ENCODE data around the gene CUL4A.
"Not testable (repeated sequence)": the region's sequence is repeated elsewhere in the genome, so short reads cannot be mapped to it uniquely, and the experiment has no call there.

The CUL4A gene

DNA sequence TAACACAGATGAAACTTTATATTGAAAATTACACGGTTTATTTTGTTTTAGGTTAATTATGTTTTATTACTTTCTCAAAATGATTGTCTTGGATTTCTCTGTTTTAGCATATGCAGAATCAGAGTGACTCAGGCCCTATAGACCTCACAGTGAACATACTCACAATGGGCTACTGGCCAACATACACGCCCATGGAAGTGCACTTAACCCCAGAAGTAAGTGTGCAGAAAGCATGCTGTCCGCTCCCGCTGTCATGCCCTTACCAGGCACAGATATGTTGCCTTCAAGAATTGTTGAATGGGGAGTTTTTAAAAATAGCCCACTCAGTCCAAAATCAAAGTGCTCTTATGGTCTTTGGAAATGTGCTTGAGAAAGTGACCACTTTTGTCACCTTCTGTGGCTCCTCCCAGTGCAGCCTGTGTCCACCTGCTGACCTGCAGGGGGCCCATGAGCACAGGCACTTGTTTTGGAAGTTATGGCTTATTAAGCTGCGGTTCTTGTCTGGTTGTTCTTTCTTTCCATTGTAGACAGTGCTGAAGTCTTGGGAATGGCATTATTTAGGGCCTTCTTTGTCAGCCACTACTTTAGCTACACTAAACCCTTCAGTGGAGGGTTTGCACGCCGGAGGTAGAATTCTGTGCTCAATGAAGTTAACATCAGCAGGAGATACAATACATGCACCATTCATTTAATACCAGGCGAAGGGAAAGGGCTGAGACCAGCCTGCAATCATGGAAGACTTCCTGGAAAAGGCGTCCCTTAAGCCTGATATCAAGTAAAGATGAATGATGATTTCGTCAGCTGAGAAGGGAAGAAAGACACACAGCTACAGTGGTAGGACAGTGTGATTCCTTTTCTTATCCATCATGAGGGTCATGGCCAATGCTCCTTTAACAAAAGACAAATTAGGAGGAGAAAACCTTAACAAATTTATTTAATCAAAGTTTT lies 36.7 kb downstream of the CUL4A start:
- DNase-seq (ENCODE audit: low read depth): no peak
- H3K4me1 ChIP-seq (ENCODE audit: control insufficient read depth, insufficient read depth, low read length): no peaks in the 10 kb centered on the region
- no peak overlapping the region for H3K9ac ChIP-seq (ENCODE audit: low read length)
- H3K36me3 ChIP-seq (ENCODE audit: control insufficient read depth, insufficient read depth, low read length, severe bottlenecking): peaks cover 97% of the 10 kb centered on the region
- no peaks in the 10 kb centered on the region for H3K27me3 ChIP-seq (replicated peaks; ENCODE audit: control insufficient read depth, insufficient read depth, low read length)
- H3K9me3 ChIP-seq (ENCODE audit: control insufficient read depth, low read length): no peaks in the 10 kb centered on the region
- H3K4me3 ChIP-seq (ENCODE audit: low read length): no peak overlapping the region

DNA sequence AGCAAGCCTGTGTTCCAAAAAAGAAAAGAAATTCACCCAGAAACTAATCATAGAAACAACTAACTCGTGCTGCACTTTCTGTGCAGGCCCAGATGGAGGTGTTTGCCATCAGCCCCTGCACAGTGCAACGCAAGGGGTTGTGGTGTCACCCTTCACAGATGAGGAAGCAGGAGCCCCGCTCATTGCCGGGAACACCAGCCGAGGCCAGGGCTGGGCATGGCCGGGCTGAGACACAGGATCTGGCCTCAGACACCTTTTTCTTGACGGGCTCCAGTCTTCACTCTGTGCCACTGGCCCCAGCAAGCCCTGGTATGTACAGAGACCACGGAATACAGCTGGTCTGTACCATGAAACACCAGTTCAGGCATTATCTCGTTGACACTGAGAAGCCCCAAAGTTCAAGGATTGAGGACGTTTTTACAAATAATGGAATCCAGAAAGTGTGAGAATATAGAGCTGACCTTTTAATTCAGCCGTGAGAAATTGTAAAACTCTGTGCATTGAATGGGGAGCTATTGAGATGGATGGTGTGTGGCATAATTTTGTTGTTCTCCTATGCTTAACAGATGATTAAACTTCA lies 43.2 kb downstream of the CUL4A start:
- DNase-seq (ENCODE audit: low read depth): no peak
- H3K27me3 ChIP-seq (replicated peaks; ENCODE audit: control insufficient read depth, insufficient read depth, low read length): no peaks in the 10 kb centered on the region

DNA sequence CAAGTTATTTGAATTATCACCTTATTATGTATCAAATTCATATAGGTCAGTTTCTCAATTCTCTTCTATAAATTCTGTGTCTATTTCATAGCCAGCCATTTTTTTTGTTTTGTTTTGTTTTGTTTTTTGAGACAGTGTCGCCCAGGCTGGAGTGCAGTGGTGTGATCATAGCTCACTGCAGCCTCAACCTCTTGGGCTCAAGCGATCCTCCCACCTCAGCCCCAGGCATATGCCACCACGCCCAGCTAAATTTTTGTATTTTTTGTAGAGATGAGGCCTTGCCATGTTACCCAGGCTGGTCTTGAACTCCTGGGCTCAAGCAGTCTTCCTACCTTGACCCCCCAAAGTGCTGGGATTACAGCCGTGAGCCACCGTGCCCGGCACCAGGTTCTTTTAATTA lies 48.5 kb downstream of the CUL4A start:
- peaks cover 93% of the 10 kb centered on the region for H3K36me3 ChIP-seq (ENCODE audit: control insufficient read depth, insufficient read depth, low read length, severe bottlenecking)
- H3K4me1 ChIP-seq (ENCODE audit: control insufficient read depth, insufficient read depth, low read length); H3K9me3 ChIP-seq (ENCODE audit: control insufficient read depth, low read length): not testable (repeated sequence)

More for the DNA sequence above, 43.2 kb downstream of the CUL4A start:
- Histone ChIP-seq H3K4me1 (ENCODE audit: control insufficient read depth, insufficient read depth, low read length) (no peaks in the 10 kb centered on the region), H3K9me3 (ENCODE audit: control insufficient read depth, low read length) (no peaks in the 10 kb centered on the region), H3K36me3 (ENCODE audit: control insufficient read depth, insufficient read depth, low read length, severe bottlenecking) (peaks cover 100% of the 10 kb centered on the region), H3K4me3 (ENCODE audit: low read length) (no peak overlapping the region), H3K9ac (ENCODE audit: low read length) (no peak overlapping the region)

DNA sequence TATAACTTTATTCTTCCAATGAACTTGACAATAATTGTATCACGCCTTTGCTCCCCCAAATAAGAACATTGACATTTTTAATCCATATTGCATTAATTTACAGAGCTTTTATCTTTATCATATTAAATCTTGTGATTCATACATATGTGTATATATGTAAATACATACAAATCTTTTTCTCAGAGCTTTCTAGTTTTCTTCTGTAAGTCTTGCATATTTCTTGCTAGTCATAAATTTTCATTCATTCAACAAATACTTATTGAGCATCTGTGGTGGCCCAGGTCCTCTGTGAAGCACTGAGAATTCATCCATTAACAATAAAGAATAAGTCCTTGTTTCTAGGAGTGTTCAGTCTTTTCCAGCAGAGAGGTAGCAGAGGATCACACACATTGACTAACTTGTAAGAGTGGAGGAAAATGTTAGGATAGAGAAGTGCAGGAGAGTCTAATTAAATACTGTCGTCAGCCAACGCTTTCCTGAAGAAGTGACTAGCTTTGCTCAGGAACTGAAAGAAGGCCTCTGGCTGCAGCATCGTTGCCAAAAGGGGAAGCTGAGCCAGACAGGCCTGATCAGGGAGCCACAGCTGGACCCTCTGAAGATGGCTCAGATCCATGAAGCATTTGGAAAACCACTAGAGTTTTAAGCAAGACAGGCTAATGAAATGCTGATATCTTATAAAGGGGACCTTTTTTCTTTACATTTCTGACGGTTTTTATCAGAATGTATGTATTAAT lies 49.1 kb downstream of the CUL4A start:
- DNase-seq (ENCODE audit: low read depth): no peak
- no peak overlapping the region for H3K9ac ChIP-seq (ENCODE audit: low read length)
- no peaks in the 10 kb centered on the region for H3K4me1 ChIP-seq (ENCODE audit: control insufficient read depth, insufficient read depth, low read length)
- H3K36me3 ChIP-seq (ENCODE audit: control insufficient read depth, insufficient read depth, low read length, severe bottlenecking): peaks cover 93% of the 10 kb centered on the region
- no peak overlapping the region for H3K4me3 ChIP-seq (ENCODE audit: low read length)
- H3K9me3 ChIP-seq (ENCODE audit: control insufficient read depth, low read length): no peaks in the 10 kb centered on the region
- H3K27me3 ChIP-seq (replicated peaks; ENCODE audit: control insufficient read depth, insufficient read depth, low read length): no peaks in the 10 kb centered on the region

More for the DNA sequence above, 48.5 kb downstream of the CUL4A start:
- not testable (repeated sequence) for H3K9ac ChIP-seq (ENCODE audit: low read length); H3K27me3 ChIP-seq (replicated peaks; ENCODE audit: control insufficient read depth, insufficient read depth, low read length); H3K4me3 ChIP-seq (ENCODE audit: low read length); DNase-seq (ENCODE audit: low read depth)

DNA sequence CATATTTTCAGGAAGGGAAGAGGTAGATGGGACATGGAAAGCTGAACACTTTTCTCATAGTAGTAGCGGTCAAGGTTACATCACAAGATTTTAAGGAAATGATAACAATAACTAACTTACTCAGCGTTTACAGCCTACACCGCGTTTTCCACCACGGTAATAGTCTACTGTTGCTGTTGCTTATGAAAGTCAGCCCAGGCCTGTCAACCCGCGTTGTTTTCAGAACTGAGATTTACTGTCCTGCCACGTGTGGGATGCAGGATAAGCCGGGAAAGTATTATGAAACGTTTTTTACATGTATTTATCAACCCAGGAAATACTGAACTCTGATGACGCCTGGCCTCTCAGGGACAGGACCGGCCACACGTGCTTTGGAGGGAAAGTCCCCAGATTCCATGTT lies 51.6 kb downstream of the CUL4A start:
- DNase-seq (ENCODE audit: low read depth): no peak
- Histone ChIP-seq H3K27me3 (replicated peaks; ENCODE audit: control insufficient read depth, insufficient read depth, low read length) (no peaks in the 10 kb centered on the region), H3K36me3 (ENCODE audit: control insufficient read depth, insufficient read depth, low read length, severe bottlenecking) (peaks cover 80% of the 10 kb centered on the region), H3K9ac (ENCODE audit: low read length) (no peak overlapping the region), H3K4me1 (ENCODE audit: control insufficient read depth, insufficient read depth, low read length) (no peaks in the 10 kb centered on the region), H3K9me3 (ENCODE audit: control insufficient read depth, low read length) (no peaks in the 10 kb centered on the region), H3K4me3 (ENCODE audit: low read length) (no peak overlapping the region)

DNA sequence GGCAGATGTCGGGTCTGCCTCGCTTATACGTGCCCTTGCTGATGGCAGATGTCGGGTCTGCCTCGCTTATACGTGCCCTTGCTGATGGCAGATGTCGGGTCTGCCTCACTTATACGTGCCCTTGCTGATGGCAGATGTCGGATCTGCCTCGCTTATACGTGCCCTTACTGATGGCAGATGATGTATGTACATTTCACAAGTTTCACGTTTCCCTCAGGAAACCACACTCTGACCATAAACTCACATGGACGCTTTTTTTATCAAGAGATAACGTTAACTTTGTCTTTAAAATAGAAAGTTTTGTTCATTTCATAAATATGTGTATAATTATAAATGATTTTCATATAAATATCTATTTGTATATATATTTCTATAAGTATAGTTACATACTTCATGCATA lies 53.6 kb downstream of the CUL4A start:
- not testable (repeated sequence) for H3K4me3 ChIP-seq (ENCODE audit: low read length); H3K9ac ChIP-seq (ENCODE audit: low read length); H3K9me3 ChIP-seq (ENCODE audit: control insufficient read depth, low read length); DNase-seq (ENCODE audit: low read depth); H3K27me3 ChIP-seq (replicated peaks; ENCODE audit: control insufficient read depth, insufficient read depth, low read length); H3K4me1 ChIP-seq (ENCODE audit: control insufficient read depth, insufficient read depth, low read length)
- H3K36me3 ChIP-seq (ENCODE audit: control insufficient read depth, insufficient read depth, low read length, severe bottlenecking): peaks cover 70% of the 10 kb centered on the region

DNA sequence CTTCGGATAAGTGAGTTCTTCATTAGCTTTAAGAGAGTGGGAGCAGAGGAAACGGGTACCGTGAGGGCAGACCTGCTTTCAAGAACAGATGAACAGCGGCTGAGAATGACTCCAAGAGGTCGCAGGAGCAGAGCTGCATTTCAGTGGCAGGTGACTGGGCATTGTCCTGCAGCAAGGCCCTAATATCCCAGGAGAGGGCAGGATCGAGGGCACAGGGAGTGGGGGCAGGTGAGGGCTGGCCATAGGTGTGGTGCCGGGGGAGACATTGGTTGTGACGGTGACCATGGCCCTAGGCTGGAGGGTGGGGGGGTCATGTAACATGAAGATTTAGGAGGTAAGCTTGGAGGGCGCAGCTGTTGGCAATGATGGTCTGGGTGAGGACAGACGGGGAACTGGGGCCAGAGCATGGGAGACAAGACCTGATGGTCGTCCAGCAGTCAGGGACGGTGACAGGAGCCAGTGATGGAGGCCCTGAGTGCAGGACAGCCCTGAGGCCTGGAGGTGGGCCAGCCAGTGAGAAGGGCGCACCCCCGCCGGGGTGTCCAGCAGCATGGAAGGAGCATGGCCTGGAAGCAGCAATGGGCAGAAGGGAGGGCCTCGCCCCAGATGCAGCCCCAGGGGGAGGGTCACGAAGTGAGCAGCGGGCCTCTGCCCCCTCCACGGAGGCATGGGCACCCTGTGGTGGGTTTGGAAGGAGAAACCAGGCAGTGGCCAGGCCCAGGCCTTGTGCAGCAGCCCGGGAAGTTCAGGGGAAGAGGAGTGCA lies 58.4 kb downstream of the CUL4A start:
- Histone ChIP-seq H3K4me1 (ENCODE audit: control insufficient read depth, insufficient read depth, low read length) (peaks cover 7% of the 10 kb centered on the region), H3K9me3 (ENCODE audit: control insufficient read depth, low read length) (no peaks in the 10 kb centered on the region), H3K4me3 (ENCODE audit: low read length) (no peak overlapping the region), H3K9ac (ENCODE audit: low read length) (no peak overlapping the region), H3K27me3 (replicated peaks; ENCODE audit: control insufficient read depth, insufficient read depth, low read length) (no peaks in the 10 kb centered on the region), H3K36me3 (ENCODE audit: control insufficient read depth, insufficient read depth, low read length, severe bottlenecking) (peaks cover 33% of the 10 kb centered on the region)
- no peak for DNase-seq (ENCODE audit: low read depth)

DNA sequence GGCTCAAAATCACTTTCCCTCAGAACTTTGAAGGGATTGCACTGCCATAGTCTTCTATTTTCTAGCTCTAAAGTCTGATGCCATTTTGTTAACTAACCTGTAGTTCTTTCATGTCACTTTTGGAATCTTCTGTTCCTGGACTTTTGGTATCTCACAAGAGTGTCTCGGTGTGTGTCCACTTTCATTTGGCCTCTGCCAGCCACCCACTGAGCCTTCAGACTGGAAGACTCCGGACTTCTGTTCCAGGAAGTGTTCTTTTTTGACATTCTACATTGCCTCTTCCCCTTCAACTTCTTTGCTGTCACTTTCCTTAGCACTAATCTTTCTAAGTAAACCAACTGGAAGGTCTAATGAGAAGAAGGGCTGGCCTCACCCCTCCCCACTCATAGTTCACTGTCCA lies 62.6 kb downstream of the CUL4A start:
- H3K9me3 ChIP-seq (ENCODE audit: control insufficient read depth, low read length): no peaks in the 10 kb centered on the region
- no peaks in the 10 kb centered on the region for H3K27me3 ChIP-seq (replicated peaks; ENCODE audit: control insufficient read depth, insufficient read depth, low read length)
- DNase-seq (ENCODE audit: low read depth): no peak

DNA sequence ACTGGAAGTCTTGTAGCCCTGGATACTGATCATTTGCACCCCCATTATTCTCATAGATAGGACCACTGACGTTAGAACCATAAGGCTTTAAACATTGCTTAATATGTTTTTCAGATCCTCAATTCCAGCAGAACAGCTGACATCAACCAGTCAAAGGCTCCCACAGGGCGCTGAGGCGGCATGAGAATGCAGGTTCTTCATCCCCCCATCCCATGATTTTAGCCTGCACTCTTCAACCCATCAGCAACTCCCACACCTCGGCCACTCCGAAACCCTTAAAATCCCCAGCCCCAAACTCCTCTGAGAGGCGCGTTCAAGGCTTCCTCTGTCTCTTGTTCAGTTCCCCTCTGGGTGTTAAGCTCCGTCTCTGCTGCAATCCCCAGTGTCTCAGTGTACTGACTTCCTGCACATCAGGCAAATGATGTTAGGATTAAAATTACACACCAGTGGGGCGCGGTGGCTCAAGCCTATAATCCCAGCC lies 63.3 kb downstream of the CUL4A start:
- Histone ChIP-seq H3K4me1 (ENCODE audit: control insufficient read depth, insufficient read depth, low read length) (peaks cover 26% of the 10 kb centered on the region), H3K9me3 (ENCODE audit: control insufficient read depth, low read length) (no peaks in the 10 kb centered on the region), H3K9ac (ENCODE audit: low read length) (no peak overlapping the region), H3K36me3 (ENCODE audit: control insufficient read depth, insufficient read depth, low read length, severe bottlenecking) (peaks cover 5% of the 10 kb centered on the region), H3K4me3 (ENCODE audit: low read length) (no peak overlapping the region), H3K27me3 (replicated peaks; ENCODE audit: control insufficient read depth, insufficient read depth, low read length) (no peaks in the 10 kb centered on the region)
- DNase-seq (ENCODE audit: low read depth): no peak

More for the DNA sequence above, 62.6 kb downstream of the CUL4A start:
- peaks cover 26% of the 10 kb centered on the region for H3K4me1 ChIP-seq (ENCODE audit: control insufficient read depth, insufficient read depth, low read length)
- H3K36me3 ChIP-seq (ENCODE audit: control insufficient read depth, insufficient read depth, low read length, severe bottlenecking): peaks cover 5% of the 10 kb centered on the region
- H3K4me3 ChIP-seq (ENCODE audit: low read length): no peak overlapping the region
- no peak overlapping the region for H3K9ac ChIP-seq (ENCODE audit: low read length)

DNA sequence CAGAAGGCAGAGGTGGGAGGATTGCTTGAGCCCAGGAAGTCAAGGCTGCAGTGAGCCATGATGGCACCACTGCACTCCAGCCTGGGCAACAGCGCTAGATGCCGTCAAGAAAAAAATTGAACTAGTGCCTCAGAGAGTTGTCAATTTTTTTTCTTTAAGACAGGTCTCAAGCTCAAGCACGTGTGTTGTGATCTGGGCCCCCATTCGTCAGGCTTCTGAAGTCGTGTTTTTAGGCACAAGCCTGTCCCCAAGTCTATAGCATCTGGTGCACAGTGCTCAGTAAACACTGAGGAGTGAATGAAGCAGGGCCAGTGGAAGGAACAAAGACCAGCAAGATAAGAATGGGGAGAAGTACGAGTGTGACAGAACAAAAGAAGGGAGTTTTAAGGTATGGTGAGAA lies 63.9 kb downstream of the CUL4A start:
- H3K9ac ChIP-seq (ENCODE audit: low read length): no peak overlapping the region
- H3K27me3 ChIP-seq (replicated peaks; ENCODE audit: control insufficient read depth, insufficient read depth, low read length): no peaks in the 10 kb centered on the region
- peaks cover 26% of the 10 kb centered on the region for H3K4me1 ChIP-seq (ENCODE audit: control insufficient read depth, insufficient read depth, low read length)
- no peaks in the 10 kb centered on the region for H3K9me3 ChIP-seq (ENCODE audit: control insufficient read depth, low read length)
- peaks cover 5% of the 10 kb centered on the region for H3K36me3 ChIP-seq (ENCODE audit: control insufficient read depth, insufficient read depth, low read length, severe bottlenecking)
- H3K4me3 ChIP-seq (ENCODE audit: low read length): no peak overlapping the region
- no peak for DNase-seq (ENCODE audit: low read depth)

Data from adipocyte (in vitro differentiated cells).